Activated T-cell treated with anti-CD3 and anti-CD28 coated beads for 1 hour (primary cell): ENCODE results near the gene MYO7A.

Source experiments
- DNase-seq: peaks from one replicate; pipeline ENCODE4 v3.0.0-alpha.2; 2020; ENCODE audit warnings: low read depth

Gene MYO7A

GRCh38 chr11:77184136-77184860 is 56.3 kb downstream of the MYO7A start:
- DNase-seq: no peak

DNA sequence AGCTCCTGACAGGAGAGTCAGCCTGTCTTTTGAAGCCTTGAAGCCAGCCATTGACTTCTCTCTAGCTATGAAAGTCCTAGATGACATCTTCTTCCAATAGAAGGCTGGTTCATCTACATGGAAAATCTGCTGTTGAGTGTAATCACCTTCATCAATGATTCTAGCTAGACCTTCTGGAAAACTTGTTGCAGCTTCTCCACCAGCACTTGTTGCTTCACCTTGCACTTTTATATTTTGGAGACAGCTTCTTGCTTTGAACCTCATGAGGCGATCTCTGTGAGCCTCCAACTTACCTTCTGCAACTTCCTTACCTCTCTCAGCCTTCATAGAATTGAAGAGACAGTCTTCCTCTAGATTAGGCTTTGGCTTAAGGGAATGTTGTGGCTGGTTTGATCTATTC is 58.3 kb downstream of the MYO7A start:
- DNase-seq: no peak

DNA sequence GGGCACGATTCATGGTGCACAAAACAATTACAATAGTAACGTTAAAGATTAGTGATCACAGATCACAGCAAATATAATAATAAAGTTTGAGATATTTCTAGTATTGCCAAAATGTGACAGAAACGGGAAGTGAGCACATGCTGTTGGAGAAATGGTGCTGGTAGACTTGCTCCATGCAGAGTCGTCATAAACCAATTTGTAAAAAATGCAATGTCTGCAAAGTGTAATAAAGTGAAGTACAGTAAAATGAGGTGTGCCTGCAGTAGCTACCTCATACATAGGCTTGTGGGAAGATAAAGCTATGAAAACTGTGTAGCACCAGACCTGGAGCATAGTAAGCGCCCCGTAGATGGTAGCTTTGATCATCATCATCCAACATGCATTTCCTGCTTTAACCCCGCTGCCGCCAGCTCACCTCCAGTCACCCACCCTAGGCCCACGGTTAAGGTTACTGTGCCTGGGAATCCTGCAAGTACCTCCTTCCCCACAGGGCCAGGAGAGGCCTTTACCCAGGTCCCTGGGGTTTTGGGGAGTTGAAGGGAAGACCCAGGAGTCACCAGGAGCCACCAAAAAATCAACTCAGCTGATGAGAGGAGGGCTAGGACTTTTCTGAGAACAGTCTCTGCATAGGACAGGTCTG is 59.2 kb downstream of the MYO7A start:
- no peak for DNase-seq

GRCh38 chr11:77187776-77188632 is 60.0 kb downstream of the MYO7A start:
- peak; percentile 58 for DNase-seq

- no peak for DNase-seq
Measured at GRCh38 chr11:77188633-77189491, 60.8 kb downstream of the MYO7A start.

DNA sequence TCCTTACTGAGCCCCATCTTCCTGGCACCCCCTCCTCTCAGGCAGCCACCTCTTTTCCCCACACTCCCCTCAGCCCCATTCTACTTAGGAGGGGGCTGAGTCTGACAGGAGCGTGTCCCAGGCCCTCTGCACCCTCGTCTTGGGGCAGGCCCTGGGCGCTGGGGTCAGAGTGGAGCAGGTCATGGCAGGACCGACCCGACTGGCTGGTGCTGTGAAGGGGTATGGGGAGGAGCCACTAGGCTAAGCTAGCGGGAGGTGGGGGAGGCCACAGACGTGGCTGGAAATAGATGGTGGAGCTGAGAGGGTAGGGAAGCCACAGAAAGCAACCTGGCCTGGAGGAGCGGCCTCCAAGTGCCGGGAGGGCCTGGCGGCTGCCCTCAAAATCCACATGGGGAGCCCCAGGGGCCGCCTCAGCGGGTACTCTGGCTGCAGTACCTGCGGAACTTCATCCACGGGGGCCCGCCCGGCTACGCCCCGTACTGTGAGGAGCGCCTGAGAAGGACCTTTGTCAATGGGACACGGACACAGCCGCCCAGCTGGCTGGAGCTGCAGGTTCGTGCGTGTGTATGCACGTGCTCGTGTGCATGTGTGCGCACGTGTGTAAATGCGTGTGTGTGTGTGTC is 61.7 kb downstream of the MYO7A start:
- no peak for DNase-seq

DNA sequence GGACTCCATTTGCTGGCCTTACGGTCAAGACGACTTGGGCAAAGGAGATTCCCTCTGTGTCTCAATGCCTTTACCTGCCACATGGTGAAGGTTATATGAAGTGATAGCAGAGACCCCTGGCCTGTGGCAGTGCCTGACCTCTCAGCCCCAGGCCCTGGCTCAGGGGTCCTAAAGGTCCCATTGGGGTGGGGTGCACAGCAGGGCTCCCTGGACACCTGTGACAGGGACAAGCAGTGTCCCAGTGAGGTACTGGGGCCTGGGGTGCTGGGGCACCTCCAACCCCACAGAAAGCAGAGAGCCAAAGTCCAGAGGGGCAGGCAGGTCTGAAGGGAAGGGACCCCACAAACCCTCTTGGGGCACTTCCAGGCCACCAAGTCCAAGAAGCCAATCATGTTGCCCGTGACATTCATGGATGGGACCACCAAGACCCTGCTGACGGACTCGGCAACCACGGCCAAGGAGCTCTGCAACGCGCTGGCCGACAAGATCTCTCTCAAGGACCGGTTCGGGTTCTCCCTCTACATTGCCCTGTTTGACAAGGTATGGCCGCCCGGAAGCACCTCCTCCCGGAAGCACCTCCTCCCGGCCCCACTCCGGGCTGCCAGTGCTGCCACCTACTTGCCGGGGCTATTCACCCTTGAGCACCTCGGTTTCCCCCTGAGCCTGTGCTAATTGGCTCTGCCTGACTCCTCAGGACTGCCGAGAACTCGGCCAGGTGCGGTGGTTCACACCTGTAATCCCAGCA is 62.5 kb downstream of the MYO7A start:
- DNase-seq: no peak

DNA sequence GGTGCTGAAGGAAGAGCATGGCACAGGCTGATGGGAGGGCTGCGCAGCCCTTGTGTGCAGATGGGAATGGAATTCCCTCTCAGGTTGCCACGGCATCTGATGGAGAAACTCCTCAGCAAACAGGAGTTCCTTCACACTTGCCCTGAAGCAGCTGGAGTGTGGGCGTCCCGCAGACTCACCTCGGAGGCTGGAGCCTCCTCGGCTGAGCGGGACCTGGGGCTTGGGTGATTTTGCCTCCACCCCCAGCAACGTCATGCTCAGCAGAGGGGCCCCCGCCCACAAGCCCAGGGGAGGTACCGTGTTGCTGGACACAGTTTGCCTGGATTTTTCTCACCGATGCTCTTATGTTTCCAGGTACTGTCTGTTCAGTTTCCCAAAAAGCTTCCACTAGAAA is 63.4 kb downstream of the MYO7A start:
- DNase-seq: no peak

DNA sequence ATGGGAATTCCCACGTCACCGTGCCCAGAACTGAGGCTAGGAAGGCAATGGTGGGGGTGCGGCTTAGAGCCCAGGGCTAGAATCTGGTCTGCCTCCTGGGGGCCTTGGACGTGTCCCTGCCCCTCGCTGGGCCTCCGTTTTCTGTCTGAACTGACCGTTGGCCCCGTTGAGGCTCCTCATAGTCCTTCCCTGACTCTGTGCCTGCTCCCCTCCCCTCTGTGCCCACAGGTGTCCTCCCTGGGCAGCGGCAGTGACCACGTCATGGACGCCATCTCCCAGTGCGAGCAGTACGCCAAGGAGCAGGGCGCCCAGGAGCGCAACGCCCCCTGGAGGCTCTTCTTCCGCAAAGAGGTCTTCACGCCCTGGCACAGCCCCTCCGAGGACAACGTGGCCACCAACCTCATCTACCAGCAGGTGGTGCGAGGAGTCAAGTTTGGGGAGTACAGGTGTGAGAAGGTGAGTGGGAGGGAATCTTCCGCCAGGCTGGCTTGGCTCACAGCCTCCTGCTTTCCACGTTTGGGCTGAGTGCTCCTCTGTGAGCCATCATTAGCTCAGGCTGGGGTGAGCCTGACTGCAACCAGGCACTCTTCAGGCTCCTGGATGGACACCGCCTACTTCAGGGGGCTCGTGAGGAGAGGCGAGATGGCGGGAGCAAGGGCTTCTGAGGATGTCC is 63.9 kb downstream of the MYO7A start:
- DNase-seq: peak; percentile 23

GRCh38 chr11:77193167-77193566 is 65.1 kb downstream of the MYO7A start:
- no peak for DNase-seq

DNA sequence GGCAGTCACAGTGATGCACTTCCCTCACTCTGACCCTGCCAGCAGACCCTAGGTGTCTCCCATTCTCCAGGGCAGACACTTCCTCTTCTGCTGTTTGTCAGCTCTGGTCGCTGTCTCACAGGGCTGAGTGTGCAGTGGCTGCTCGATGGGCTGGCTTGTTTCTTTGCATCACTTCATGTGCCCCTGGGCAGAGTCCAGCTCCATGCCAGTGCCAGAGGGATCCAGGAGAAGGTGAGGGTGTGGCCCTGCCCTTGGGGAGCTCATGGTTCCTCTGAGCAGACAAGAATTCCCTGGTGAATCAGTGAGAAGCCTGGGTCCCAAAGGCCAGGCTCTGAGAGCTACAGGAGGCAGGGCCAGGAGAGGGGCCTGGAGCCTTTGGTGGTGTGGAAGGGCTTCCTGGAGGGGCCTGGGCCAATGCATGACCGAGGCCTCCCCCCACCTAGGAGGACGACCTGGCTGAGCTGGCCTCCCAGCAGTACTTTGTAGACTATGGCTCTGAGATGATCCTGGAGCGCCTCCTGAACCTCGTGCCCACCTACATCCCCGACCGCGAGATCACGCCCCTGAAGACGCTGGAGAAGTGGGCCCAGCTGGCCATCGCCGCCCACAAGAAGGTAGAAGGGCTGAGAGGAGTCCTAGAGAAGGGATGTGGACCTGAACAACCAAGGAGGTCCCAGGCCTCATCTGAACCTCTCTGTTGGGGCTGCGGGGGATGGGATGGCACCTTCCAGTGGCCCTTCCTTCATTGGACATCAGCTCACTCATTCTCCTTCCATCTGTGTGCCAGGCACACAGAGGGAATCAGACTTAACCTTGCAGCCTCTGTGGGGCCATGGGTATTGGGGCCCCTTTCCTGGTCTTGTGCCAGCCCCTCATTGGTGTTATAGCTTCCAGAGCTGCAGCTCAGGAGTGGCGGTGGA is 66.1 kb downstream of the MYO7A start:
- DNase-seq: no peak

GRCh38 chr11:77195071-77195755 is 67.2 kb downstream of the MYO7A start:
- no peak for DNase-seq

DNA sequence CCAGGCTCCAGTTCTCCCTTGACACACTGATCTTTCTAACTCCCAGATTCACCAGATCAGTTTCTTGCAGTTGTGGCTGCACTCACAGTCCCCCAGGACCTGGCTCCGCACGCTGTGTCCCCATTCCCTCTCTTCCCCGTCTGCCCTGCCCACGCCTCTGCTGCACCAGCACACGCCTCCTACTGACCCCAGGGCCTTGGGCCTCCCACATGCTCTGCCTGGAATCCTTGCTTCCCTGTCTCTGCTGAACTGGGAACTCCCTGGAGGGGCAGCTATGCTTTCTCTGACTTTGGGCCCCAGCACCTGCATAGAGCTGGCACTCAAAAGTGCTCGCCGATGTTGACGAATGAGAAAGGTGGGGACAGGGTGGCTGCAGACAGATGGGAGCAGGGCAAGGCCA is 68.9 kb downstream of the MYO7A start:
- DNase-seq: no peak

- no peak for DNase-seq
Measured at GRCh38 chr11:77197626-77198320, 69.7 kb downstream of the MYO7A start.

DNA sequence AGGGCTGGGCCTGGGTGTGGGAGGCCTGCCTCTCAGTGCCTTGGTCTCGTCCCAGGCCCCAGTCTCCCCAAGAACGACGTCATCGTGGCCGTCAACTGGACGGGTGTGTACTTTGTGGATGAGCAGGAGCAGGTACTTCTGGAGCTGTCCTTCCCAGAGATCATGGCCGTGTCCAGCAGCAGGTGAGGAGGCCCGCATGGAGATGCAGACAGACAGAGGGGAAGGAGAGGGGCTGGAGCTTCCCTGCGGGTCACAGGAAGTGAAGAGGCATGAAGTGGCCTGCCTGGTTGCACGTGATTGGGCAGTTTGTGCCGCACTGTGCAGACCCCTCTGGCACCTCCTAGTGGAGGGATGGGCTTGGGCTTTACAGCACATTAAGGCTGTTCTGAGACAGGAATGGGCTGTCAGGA is 70.4 kb downstream of the MYO7A start:
- DNase-seq: no peak

DNA sequence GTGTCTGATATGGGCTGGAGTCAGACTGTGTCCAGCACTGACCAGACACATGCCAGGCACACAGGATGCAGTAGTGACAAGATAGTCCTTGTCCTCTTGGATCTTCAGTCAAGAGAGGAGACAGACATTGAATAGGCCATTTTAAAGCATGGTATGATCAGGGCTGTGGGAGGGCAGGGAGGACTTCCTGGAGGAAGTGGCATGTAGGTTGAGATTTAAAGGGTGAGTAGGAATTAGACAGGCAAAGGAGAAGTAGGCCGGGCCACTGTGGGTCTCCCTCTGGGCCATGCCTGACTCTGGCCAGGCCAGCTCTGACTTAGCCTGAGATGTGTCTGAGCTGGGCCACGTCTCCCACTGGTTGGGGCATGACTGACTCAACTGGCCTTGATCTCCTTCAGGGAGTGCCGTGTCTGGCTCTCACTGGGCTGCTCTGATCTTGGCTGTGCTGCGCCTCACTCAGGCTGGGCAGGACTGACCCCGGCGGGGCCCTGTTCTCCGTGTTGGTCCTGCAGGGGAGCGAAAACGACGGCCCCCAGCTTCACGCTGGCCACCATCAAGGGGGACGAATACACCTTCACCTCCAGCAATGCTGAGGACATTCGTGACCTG is 71.2 kb downstream of the MYO7A start:
- no peak for DNase-seq
